H1 (cell line): ENCODE data around the gene GNG13. TPM values are rescaled to one million over a fixed set of nuclear protein-coding genes. Genes with fewer than 3 reads are reported as not detected.

Source experiments
- CTCF ChIA-PET: fragments of 300-600 bp; sonication (Branson Sonifier 250); formaldehyde crosslinking; loops from one replicate; lab custom pipeline; 2021; ENCODE audit not compliant: partially characterized antibody; lab: Charles Lee
- POLR2A ChIA-PET: fragments of 300-600 bp; sonication (Branson Sonifier 250); formaldehyde crosslinking; loops from one replicate; lab custom pipeline; 2021; ENCODE audit warnings: inconsistent platforms; ENCODE audit not compliant: partially characterized antibody; lab: Charles Lee
- DNase-seq, 2 experiments: peaks; one replicate each; pipeline versions ENCODE4 v3.0.0 to v3.0.0-alpha.2; 2010 to 2022; ENCODE audit warnings: low spot score in 2 of 2, low read depth in 1 of 2, mixed read lengths in 1 of 2
- FAIRE-seq: peaks from 2 replicates; lab custom pipeline; 2011; peaks lifted over from hg19 to GRCh38; lab: Jason Lieb, UNC
- H2AFZ ChIP-seq: 2 replicates; pipeline ENCODE4 v1.8.1; 2012; ENCODE audit warnings: low read length, inconsistent platforms
- H2AK5ac ChIP-seq: 2 replicates; pipeline ENCODE4 v1.6.1; 2013; ENCODE audit warnings: low read depth, low read length
- H2BK120ac ChIP-seq: replicated peaks from 2 replicates; pipeline ENCODE3; 2013; ENCODE audit warnings: low read depth, low read length, inconsistent platforms
- H2BK12ac ChIP-seq: 2 replicates; pipeline ENCODE4 v1.6.1; 2013; ENCODE audit warnings: low read depth, low read length
- H2BK15ac ChIP-seq: 2 replicates; pipeline ENCODE4 v1.6.1; 2013; ENCODE audit warnings: low read length
- H2BK20ac ChIP-seq: 2 replicates; pipeline ENCODE4 v1.6.1; 2013; ENCODE audit warnings: low read length
- H2BK5ac ChIP-seq: 2 replicates; pipeline ENCODE4 v1.6.1; 2013; ENCODE audit warnings: low read depth, low read length
- H3K14ac ChIP-seq: 2 replicates; pipeline ENCODE4 v1.6.1; 2013; ENCODE audit warnings: inconsistent platforms; ENCODE audit not compliant: insufficient read length
- H3K18ac ChIP-seq: 2 replicates; pipeline ENCODE4 v1.6.1; 2013; ENCODE audit warnings: low read length; ENCODE audit errors: extremely low read depth
- H3K23ac ChIP-seq: 2 replicates; pipeline ENCODE4 v1.6.1; 2013; ENCODE audit warnings: inconsistent platforms; ENCODE audit not compliant: insufficient read length
- H3K23me2 ChIP-seq: 2 replicates; pipeline ENCODE4 v1.6.1; 2013; ENCODE audit warnings: low read depth, low read length
- H3K27ac ChIP-seq: 2 replicates; pipeline ENCODE4 v1.6.1; 2011; ENCODE audit warnings: low read depth, low read length, inconsistent platforms
- H3K27me3 ChIP-seq, 4 experiments: replicated peaks in 1 of 4; 1 replicate in 1 of 4; 2 replicates in 3 of 4; pipeline versions ENCODE4 v1.6.1 to v1.8.1; 2011 to 2013; ENCODE audit warnings: low read length in 3 of 4, mild to moderate bottlenecking in 3 of 4, inconsistent platforms in 2 of 4, mixed read lengths in 2 of 4, moderate library complexity in 1 of 4; ENCODE audit not compliant: control insufficient read depth in 3 of 4, insufficient read depth in 3 of 4; ENCODE audit errors: extremely low read depth in 1 of 4
- H3K36me3 ChIP-seq, 4 experiments: 2 replicates each; pipeline versions ENCODE4 v1.6.1 to v1.8.1; 2011 to 2013; ENCODE audit warnings: mild to moderate bottlenecking in 4 of 4, low read length in 3 of 4, moderate library complexity in 2 of 4, control low read depth in 1 of 4, inconsistent platforms in 1 of 4; ENCODE audit not compliant: insufficient read depth in 4 of 4, control insufficient read depth in 2 of 4
- H3K4ac ChIP-seq: replicated peaks from 2 replicates; pipeline ENCODE3; 2013; ENCODE audit warnings: low read length, low read depth, mixed read lengths, inconsistent platforms; ENCODE audit not compliant: insufficient read length
- H3K4me1 ChIP-seq, 4 experiments: replicated peaks in 1 of 4; 1 replicate in 1 of 4; 2 replicates in 3 of 4; pipeline versions ENCODE4 v1.6.1 to v1.8.1; 2011 to 2013; ENCODE audit warnings: low read length in 3 of 4, inconsistent platforms in 2 of 4, mixed read lengths in 1 of 4; ENCODE audit not compliant: insufficient read depth in 4 of 4, control insufficient read depth in 3 of 4
- H3K4me2 ChIP-seq, 2 experiments: 2 replicates each; pipeline versions ENCODE4 v1.6.1 to v1.8.1; 2011 to 2013; ENCODE audit warnings: low read depth in 2 of 2, low read length in 2 of 2, control low read depth in 1 of 2, inconsistent platforms in 1 of 2, mild to moderate bottlenecking in 1 of 2; ENCODE audit not compliant: insufficient read depth in 1 of 2
- H3K4me3 ChIP-seq, 4 experiments: fragments of 200-600, 300-600 bp in 1 of 4; sonication (generic), shearing (Covaris generic), sonication (Bioruptor Twin) in 1 of 4; 2 replicates each; pipeline versions ENCODE4 v1.5.1 to v1.8.1; 2011 to 2016; ENCODE audit warnings: low read length in 4 of 4, low read depth in 3 of 4, control low read depth in 2 of 4, inconsistent platforms in 2 of 4, mild to moderate bottlenecking in 2 of 4, mixed read lengths in 1 of 4, moderate library complexity in 1 of 4; ENCODE audit not compliant: insufficient read depth in 2 of 4; ENCODE audit errors: extremely low read depth in 1 of 4
- H3K56ac ChIP-seq: replicated peaks from 2 replicates; pipeline ENCODE3; 2013; ENCODE audit warnings: low read depth, mild to moderate bottlenecking, mixed read lengths, low read length, inconsistent platforms; ENCODE audit not compliant: insufficient read length
- H3K79me1 ChIP-seq: 2 replicates; pipeline ENCODE4 v1.6.1; 2013; ENCODE audit warnings: low read depth, low read length, control low read depth
- H3K79me2 ChIP-seq, 2 experiments: 2 replicates each; pipeline versions ENCODE4 v1.6.1 to v1.8.1; 2012 to 2013; ENCODE audit warnings: low read length in 2 of 2, mild to moderate bottlenecking in 2 of 2, inconsistent platforms in 1 of 2; ENCODE audit not compliant: insufficient read depth in 2 of 2, control insufficient read depth in 1 of 2
- H3K9ac ChIP-seq, 4 experiments: replicated peaks in 1 of 4; 1 replicate in 1 of 4; 2 replicates in 3 of 4; pipeline versions ENCODE4 v1.6.1 to v1.8.1; 2011 to 2013; ENCODE audit warnings: low read depth in 3 of 4, low read length in 3 of 4, control low read depth in 2 of 4, mild to moderate bottlenecking in 2 of 4, moderate library complexity in 2 of 4, inconsistent platforms in 1 of 4; ENCODE audit errors: extremely low read depth in 1 of 4
- H3K9me3 ChIP-seq, 2 experiments: 2 replicates each; pipeline versions ENCODE4 v1.6.1 to v1.8.1; 2012 to 2013; ENCODE audit warnings: mild to moderate bottlenecking in 2 of 2, moderate library complexity in 2 of 2, control low read depth in 1 of 2, inconsistent platforms in 1 of 2, low read depth in 1 of 2, low read length in 1 of 2, mixed read lengths in 1 of 2; ENCODE audit not compliant: insufficient read depth in 2 of 2
- H4K20me1 ChIP-seq, 2 experiments: replicated peaks in 1 of 2; 2 replicates each; pipeline versions ENCODE3 to v1.8.1; 2011 to 2013; ENCODE audit warnings: inconsistent platforms in 2 of 2, low read length in 2 of 2, mild to moderate bottlenecking in 1 of 2; ENCODE audit not compliant: insufficient read depth in 2 of 2, control insufficient read depth in 1 of 2
- H4K5ac ChIP-seq: 2 replicates; pipeline ENCODE4 v1.6.1; 2013; ENCODE audit warnings: low read length, low read depth, mixed read lengths, inconsistent platforms; ENCODE audit not compliant: insufficient read length
- H4K8ac ChIP-seq: 2 replicates; pipeline ENCODE4 v1.8.0; 2013; ENCODE audit warnings: mild to moderate bottlenecking, moderate library complexity, low read length, inconsistent platforms; ENCODE audit not compliant: insufficient read depth; ENCODE audit errors: extremely low read depth
- H4K91ac ChIP-seq: replicated peaks from 2 replicates; pipeline ENCODE3; 2013; ENCODE audit warnings: low read length, mixed read lengths, inconsistent platforms; ENCODE audit not compliant: insufficient read length
- ASH2L ChIP-seq: fragments of 200-600, 300-600 bp; sonication (generic); IDR thresholded peaks from one replicate; pipeline ENCODE4 v1.7.1; 2017; ENCODE audit warnings: low read length
- BCL11A ChIP-seq, 2 experiments: IDR thresholded peaks; one replicate each; pipeline ENCODE4 v1.6.1; 2011; ENCODE audit warnings: low read depth in 2 of 2, low read length in 2 of 2, mild to moderate bottlenecking in 2 of 2
- CBX5 ChIP-seq: fragments of 300-800, 300-1000 bp; sonication (generic); IDR thresholded peaks from 2 replicates; pipeline ENCODE4 v1.7.1; 2016; ENCODE audit warnings: antibody characterized with exemption, low read length, low read depth
- CREB1 ChIP-seq: IDR thresholded peaks from 2 replicates; pipeline ENCODE4 v1.6.1; 2012; ENCODE audit warnings: inconsistent platforms
- EZH2 ChIP-seq: fragments of 200-600 bp; sonication (generic); IDR thresholded peaks from 2 replicates; pipeline ENCODE4 v1.7.1; 2012; ENCODE audit warnings: low read depth, mild to moderate bottlenecking, moderate library complexity, low read length, inconsistent platforms; ENCODE audit not compliant: severe bottlenecking
- HDAC2 ChIP-seq, 2 experiments: fragments of 300-600 bp in 1 of 2; sonication (generic) in 1 of 2; IDR thresholded peaks; 2 replicates each; pipeline ENCODE4 v1.6.1; 2011 to 2012; ENCODE audit warnings: low read depth in 2 of 2, low read length in 2 of 2, mild to moderate bottlenecking in 2 of 2, moderate library complexity in 2 of 2, borderline replicate concordance in 1 of 2, inconsistent platforms in 1 of 2
- JUN ChIP-seq: IDR thresholded peaks from 2 replicates; pipeline ENCODE4 v1.6.1; 2011; ENCODE audit warnings: low read depth, mild to moderate bottlenecking, improper control_type of control experiment, low read length
- KDM1A ChIP-seq: fragments of 200-600, 300-600 bp; sonication (generic); IDR thresholded peaks from 2 replicates; pipeline ENCODE4 v1.7.1; 2016; ENCODE audit warnings: mild to moderate bottlenecking, low read length, borderline replicate concordance
- POLR2A ChIP-seq, 2 experiments: IDR thresholded peaks; 1 replicate in 1 of 2; 2 replicates in 1 of 2; pipeline ENCODE4 v1.6.1; 2011; ENCODE audit warnings: low read depth in 2 of 2, low read length in 2 of 2, mild to moderate bottlenecking in 2 of 2; ENCODE audit errors: control extremely low read depth in 1 of 2
- RFX5 ChIP-seq: IDR thresholded peaks from 2 replicates; pipeline ENCODE4 v1.6.1; 2011; ENCODE audit warnings: low read depth, low read length, improper control_type of control experiment, borderline replicate concordance
- SIRT6 ChIP-seq: IDR thresholded peaks from one replicate; pipeline ENCODE4 v1.7.1; 2012; ENCODE audit warnings: low read length, inconsistent platforms
- TCF12 ChIP-seq: IDR thresholded peaks from 2 replicates; pipeline ENCODE4 v1.6.1; 2011; ENCODE audit warnings: low read depth, mild to moderate bottlenecking, low read length
- WGBS, 2 experiments: shearing (Covaris generic) in 1 of 2; methylation state at CpG; one replicate each; pipeline versions ENCODE4 v1.1.6 to v1.1.7; 2013 to 2015; ENCODE audit warnings: low lambda C conversion rate in 2 of 2, mixed read lengths in 2 of 2, inconsistent platforms in 1 of 2, low coverage in 1 of 2, missing lambda C conversion rate in 1 of 2; ENCODE audit not compliant: insufficient replicate concordance in 2 of 2, insufficient coverage in 1 of 2, insufficient read length in 1 of 2; ENCODE audit errors: extremely low coverage in 1 of 2, missing lambda C conversion rate in 1 of 2; 5-methylcytosine and 5-hydroxymethylcytosine counted together
- polyA plus RNA-seq, 7 experiments: library from polyadenylated mRNA; depleted of rRNA in 3 of 7; stranded (reverse) in 5 of 7; unstranded in 2 of 7; fragments of >200 nt in 5 of 7; fragments of 200-250 nt in 2 of 7; gene quantifications; 1 replicate in 5 of 7; 2 replicates in 1 of 7; 4 replicates in 1 of 7; pipeline versions ENCODE4 v1.2.1 to v1.2.3, GENCODE V29; 2011 to 2013; ENCODE audit warnings: missing spikeins in 2 of 7, mixed read lengths in 2 of 7
- total RNA-seq: library from RNA; stranded (reverse); fragmentation: NEBNext Ultra II Directional; extraction: Animal tissue kit (Norgen Biotek cat#: 25700); gene quantifications from 2 replicates; pipeline ENCODE4 v1.2.1, GENCODE V29; 2021
- TF ChIP-seq, protein P1 (sequence below): IDR thresholded peaks from 2 replicates; pipeline ENCODE4 v1.6.1; 2011; ENCODE audit warnings: low read depth, mild to moderate bottlenecking, low read length; ENCODE audit not compliant: insufficient read depth

GNG13 gene
- total and polyA plus RNA-seq, 2 of the 8 experiments (the other 6 are each of a cell fraction or from before 2014, with no cell fraction given), result not detected

DNA sequence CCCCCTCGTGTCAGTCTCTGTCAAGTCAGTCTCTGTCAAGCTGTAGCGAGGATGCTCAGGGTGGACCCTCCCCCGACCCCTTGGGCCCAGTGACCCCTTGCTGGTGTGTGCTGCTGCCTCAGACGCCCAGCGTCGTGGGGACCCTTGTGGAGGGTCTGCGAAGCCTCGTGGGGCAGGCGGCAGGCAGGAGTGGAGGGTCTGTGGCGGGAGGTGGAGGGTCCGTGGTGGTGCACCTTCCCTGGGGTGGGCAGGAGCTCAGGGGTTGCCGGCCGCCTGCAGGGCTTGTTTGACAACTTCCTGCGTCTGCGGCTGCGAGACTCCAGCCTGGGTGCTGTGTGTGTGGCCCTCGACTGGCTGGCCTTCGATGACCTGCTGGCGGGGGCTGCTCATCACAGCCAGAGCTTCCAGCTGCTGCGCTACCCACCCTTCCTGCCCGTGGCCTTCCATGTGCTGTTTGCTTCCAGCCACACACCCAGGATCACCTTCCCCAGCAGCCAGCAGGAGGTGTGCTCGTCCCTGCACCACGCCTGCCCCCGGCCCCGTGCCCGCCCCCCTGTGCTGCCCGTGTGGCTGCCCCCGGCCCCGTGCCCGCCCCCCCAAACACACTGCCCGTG, 5.6 kb downstream of the GNG13 start:
- Histone ChIP-seq H2AFZ (no peak overlapping the region), H2BK5ac (no peak overlapping the region), H3K9me3 (no peaks in the 10 kb centered on the region), H4K5ac (no peak overlapping the region), H3K4me3 (no peak overlapping the region), H3K4ac (no peak overlapping the region), H2BK120ac (no peak overlapping the region), H4K91ac (no peak overlapping the region), H2AK5ac (no peak overlapping the region), H4K8ac (no peak overlapping the region), H3K14ac (no peak overlapping the region), H3K4me2 (no peak overlapping the region), H2BK15ac (no peak overlapping the region), H3K23ac (no peak overlapping the region), H3K23me2 (no peaks in the 10 kb centered on the region), H3K27ac (no peak overlapping the region), H3K79me1 (peaks cover 3% of the 10 kb centered on the region; the same call in 1 of the 2 replicates), H4K20me1 (peaks cover 5 to 24% of the 10 kb centered on the region in 2 experiments), H3K36me3 (peaks cover 5 to 57% (median 12%) of the 10 kb centered on the region in 4 experiments; a peak in 6 of 8 replicates), H3K56ac (no peak overlapping the region), H2BK12ac (no peak overlapping the region), H3K18ac (no peak overlapping the region), H3K79me2 (no peaks in the 10 kb centered on the region; a peak in 1 of 4 replicates), H2BK20ac (no peak overlapping the region), H3K27me3 (no peaks in the 10 kb centered on the region; a peak in 2 of 7 replicates), H3K9ac (no peak overlapping the region), H3K4me1 (peaks cover 0 to 7% (median under 1%) of the 10 kb centered on the region in 4 experiments; a peak in 3 of 7 replicates)
- 82% methylated on average over 12 of the region's 31 CpGs; no CpG with 5 or more reads in 1 of the 2 experiments for WGBS, 2 experiments
- no peak for FAIRE-seq
- DNase-seq, result no peak
- ChIA-PET CTCF (interaction anchor here (0.6 to 2.8 kb wide), 4 partner anchors 10 to 82 kb away, joined by 3 to 11 read pairs (median 3); no protein-coding TSS in a partner anchor), POLR2A (interaction anchor here (0.9 to 1.8 kb wide), 5 partner anchors 9 to 120 kb away, joined by 3 to 6 read pairs (median 5); partner anchors contain the start of genes ANTKMT and RHBDL1)
- TF ChIP-seq CREB1 (no peak), RFX5 (no peak), CBX5 (no peak), HDAC2 (IDR thresholded peaks at IDR 0.05; ENCODE audit: borderline replicate concordance in 1 of 2, low read depth in 2 of 2, low read length in 2 of 2) (no peak), EZH2 (no peak), SIRT6 (no peak), TCF12 (no peak), JUN (no peak), ASH2L (no peak), BCL11A (IDR thresholded peaks at IDR 0.05; ENCODE audit: low read depth in 2 of 2, low read length in 2 of 2) (no peak), POLR2A (IDR thresholded peaks at IDR 0.05; ENCODE audit: control extremely low read depth in 1 of 2, low read depth in 2 of 2, low read length in 2 of 2) (no peak), KDM1A (no peak)
- TF ChIP-seq, protein P1, sequence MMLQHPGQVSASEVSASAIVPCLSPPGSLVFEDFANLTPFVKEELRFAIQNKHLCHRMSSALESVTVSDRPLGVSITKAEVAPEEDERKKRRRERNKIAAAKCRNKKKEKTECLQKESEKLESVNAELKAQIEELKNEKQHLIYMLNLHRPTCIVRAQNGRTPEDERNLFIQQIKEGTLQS, result no peak
